Activated effector memory CD4-positive, alpha-beta T cell treated with anti-CD3 and anti-CD28 coated beads, Interleukin-2, amount 50 U/mL, for 16 hours (primary cell): ENCODE measurements around the gene TRMT10B.
"Not testable (repeated sequence)": the region's sequence is repeated elsewhere in the genome, so short reads cannot be mapped to it uniquely, and the experiment has no call there.

ENCODE experiments used
- DNase-seq: peaks from one replicate; pipeline ENCODE4 v3.0.0-alpha.2; 2020

Gene TRMT10B

GRCh38 chr9:37801959-37802711 is 48.5 kb downstream of the TRMT10B start:
- no peak for DNase-seq

DNA sequence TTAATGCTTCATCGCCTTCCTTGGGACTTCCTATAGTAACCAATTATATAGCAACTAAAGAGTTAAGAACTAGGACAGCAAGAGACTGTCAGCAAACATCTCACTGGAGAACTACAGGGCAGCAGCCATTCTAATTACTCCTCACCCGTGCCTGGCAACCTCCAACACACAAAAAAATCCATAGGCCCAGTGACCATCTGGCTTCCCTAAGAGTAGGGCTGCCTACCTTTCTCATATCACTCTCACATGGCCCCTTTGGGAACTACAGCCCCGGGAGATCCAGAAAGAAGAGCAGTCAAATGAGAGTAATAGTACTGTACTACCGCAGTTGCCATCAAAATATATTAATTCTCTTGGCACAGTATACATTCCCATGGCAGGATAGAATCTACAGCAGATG is 52.7 kb downstream of the TRMT10B start:
- DNase-seq: no peak

DNA sequence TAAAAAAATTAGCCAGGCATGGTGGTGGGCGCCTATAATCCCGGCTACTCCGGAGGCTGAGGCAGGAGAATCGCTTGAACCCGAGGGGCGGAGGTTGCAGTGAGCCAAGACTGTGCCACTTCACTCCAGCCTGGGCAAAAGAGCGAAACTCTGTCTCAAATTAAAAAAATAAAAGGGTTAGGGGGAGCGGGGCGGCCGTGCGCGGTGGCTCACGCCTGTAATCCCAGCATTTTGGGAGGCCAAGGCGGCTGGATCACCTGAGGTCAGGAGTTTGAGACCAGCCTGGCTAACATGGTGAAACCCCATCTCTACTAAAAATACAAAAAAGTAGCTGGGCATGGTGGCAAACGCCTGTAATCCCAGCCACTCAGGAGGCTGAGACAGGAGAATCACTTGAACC is 56.1 kb downstream of the TRMT10B start:
- not testable (repeated sequence) for DNase-seq

DNA sequence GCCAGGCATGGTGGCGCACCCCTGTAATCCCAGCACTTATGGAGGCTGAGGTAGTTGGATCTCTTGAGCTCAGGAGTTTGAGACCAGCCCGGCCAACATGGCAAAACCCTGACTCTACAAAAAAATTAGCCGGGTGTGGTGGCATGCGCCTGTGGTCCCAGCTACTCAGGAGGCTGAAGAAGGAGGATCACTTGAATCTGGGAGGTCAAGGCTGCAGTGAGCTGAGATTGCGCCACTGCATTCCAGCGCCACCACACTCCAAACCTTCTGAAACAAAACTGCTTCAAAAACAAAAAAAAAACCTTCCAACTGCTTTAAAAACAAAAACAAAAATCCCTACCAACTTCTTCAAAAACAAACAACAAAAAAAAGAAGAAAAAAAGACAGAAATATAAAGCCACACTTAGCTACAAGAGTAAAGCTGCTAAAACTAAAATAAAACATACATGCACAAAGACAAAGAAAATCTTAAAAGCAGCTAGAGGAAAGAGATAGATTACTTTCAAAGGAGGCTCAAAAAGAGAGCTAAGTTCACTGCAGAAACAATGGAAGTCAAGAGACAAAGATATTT is 58.4 kb downstream of the TRMT10B start:
- DNase-seq: no peak

DNA sequence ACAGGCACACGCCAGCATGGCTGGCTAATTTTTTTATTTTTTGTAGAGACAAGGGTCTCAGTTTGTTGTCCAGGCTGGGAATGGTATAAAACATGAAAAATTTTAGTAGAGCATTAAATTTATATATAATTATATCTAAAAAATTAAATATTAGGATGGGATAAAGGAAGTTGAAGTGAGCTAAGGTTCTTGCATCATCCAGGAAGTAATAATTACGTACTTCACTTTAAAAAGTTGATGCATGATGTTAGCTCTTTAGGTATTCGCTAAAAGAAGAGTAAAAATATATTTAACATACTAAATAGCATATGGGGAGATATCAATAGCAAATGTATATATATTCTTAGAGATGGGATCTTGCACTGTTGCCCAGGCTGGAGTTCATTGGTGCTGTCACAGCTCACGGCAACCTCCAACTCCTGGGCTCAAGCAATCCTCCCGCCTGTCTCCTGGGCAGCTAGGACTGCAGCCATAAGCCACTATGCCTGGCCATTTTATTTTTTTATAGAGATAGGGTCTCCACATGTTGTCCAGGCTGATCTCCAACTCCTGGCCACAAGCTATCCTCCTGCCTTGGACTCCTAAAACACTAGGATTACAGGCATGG is 59.3 kb downstream of the TRMT10B start:
- DNase-seq: no peak

GRCh38 chr9:37818849-37819248 is 65.2 kb downstream of the TRMT10B start:
- DNase-seq: no peak

GRCh38 chr9:37820142-37820541 is 66.5 kb downstream of the TRMT10B start:
- DNase-seq: no peak

- DNase-seq: not testable (repeated sequence)
Observed at GRCh38 chr9:37825174-37825573, 71.6 kb downstream of the TRMT10B start.

- DNase-seq: no peak
Observed at GRCh38 chr9:37827483-37828165, 74.0 kb downstream of the TRMT10B start.
